HEK293 (cell line): ENCODE data around the gene CREBL2.

ENCODE experiments used
- GLI2 ChIP-seq: fragments of 450-650 bp; formaldehyde crosslinking; IDR thresholded peaks from 2 replicates; pipeline ENCODE4; 2017; ENCODE audit warnings: missing biosample characterization, missing genetic modification characterization, low read depth, borderline replicate concordance
- GLI4 ChIP-seq: fragments of 450-650 bp; formaldehyde crosslinking; IDR thresholded peaks from 2 replicates; pipeline ENCODE4 v1.5.1; 2016; ENCODE audit warnings: missing biosample characterization, missing genetic modification characterization
- GLIS1 ChIP-seq: fragments of 450-650 bp; formaldehyde crosslinking; IDR thresholded peaks from 2 replicates; pipeline ENCODE4 v1.5.1; 2016; ENCODE audit warnings: missing biosample characterization, missing genetic modification characterization
- HOXC10 ChIP-seq: sonication (generic); formaldehyde crosslinking; IDR thresholded peaks from 2 replicates; pipeline ENCODE4 v1.8.1; 2023; ENCODE audit warnings: mild to moderate bottlenecking, missing genetic modification reagents
- IKZF3 ChIP-seq: fragments of 450-650 bp; IDR thresholded peaks from 2 replicates; pipeline ENCODE4 v1.5.0; 2018; ENCODE audit warnings: missing biosample characterization, mild to moderate bottlenecking, missing genetic modification characterization, moderate library complexity
- KLF8 ChIP-seq: fragments of 450-650 bp; formaldehyde crosslinking; IDR thresholded peaks from 2 replicates; pipeline ENCODE4 v1.5.1; 2016; ENCODE audit warnings: missing biosample characterization, missing genetic modification characterization
- PBX3 ChIP-seq: sonication (generic); formaldehyde crosslinking; IDR thresholded peaks from 2 replicates; pipeline ENCODE4 v1.8.1; 2022; ENCODE audit warnings: mild to moderate bottlenecking, moderate library complexity, missing genetic modification reagents
- SCRT1 ChIP-seq: fragments of 450-650 bp; formaldehyde crosslinking; IDR thresholded peaks from 2 replicates; pipeline ENCODE4 v1.5.1; 2016; ENCODE audit warnings: missing biosample characterization, missing genetic modification characterization, borderline replicate concordance
- SP7 ChIP-seq: fragments of 450-650 bp; formaldehyde crosslinking; IDR thresholded peaks from 2 replicates; pipeline ENCODE4 v1.5.1; 2016; ENCODE audit warnings: missing biosample characterization, missing genetic modification characterization
- TRIM28 ChIP-seq: IDR thresholded peaks from 2 replicates; pipeline ENCODE4 v1.6.1; 2011; ENCODE audit warnings: low read length, control low read depth, borderline replicate concordance
- WT1 ChIP-seq: fragments of 450-650 bp; formaldehyde crosslinking; IDR thresholded peaks from 2 replicates; pipeline ENCODE4 v1.5.1; 2016; ENCODE audit warnings: missing biosample characterization, missing genetic modification characterization
- ZBTB1 ChIP-seq: fragments of 450-650 bp; formaldehyde crosslinking; IDR thresholded peaks from 2 replicates; pipeline ENCODE4 v1.5.1; 2016; ENCODE audit warnings: missing biosample characterization, missing genetic modification characterization
- ZBTB26 ChIP-seq: fragments of 450-650 bp; formaldehyde crosslinking; optimal IDR thresholded peaks from 2 replicates; pipeline ENCODE3; 2016; ENCODE audit warnings: missing biosample characterization, mild to moderate bottlenecking, missing genetic modification characterization
- ZBTB48 ChIP-seq: fragments of 450-650 bp; formaldehyde crosslinking; IDR thresholded peaks from 2 replicates; pipeline ENCODE4 v1.5.1; 2016; ENCODE audit warnings: missing biosample characterization, missing genetic modification characterization
- ZBTB6 ChIP-seq: fragments of 450-650 bp; formaldehyde crosslinking; IDR thresholded peaks from 2 replicates; pipeline ENCODE4 v1.5.1; 2017; ENCODE audit warnings: missing biosample characterization, missing genetic modification characterization
- ZNF114 ChIP-seq: fragments of 450-650 bp; formaldehyde crosslinking; IDR thresholded peaks from 2 replicates; pipeline ENCODE4 v1.5.0; 2017; ENCODE audit warnings: missing biosample characterization, missing genetic modification characterization
- ZNF2 ChIP-seq: fragments of 450-650 bp; formaldehyde crosslinking; IDR thresholded peaks from 2 replicates; pipeline ENCODE4 v1.5.1; 2016; ENCODE audit warnings: missing biosample characterization, missing genetic modification characterization
- ZNF221 ChIP-seq: fragments of 450-650 bp; formaldehyde crosslinking; IDR thresholded peaks from 2 replicates; pipeline ENCODE4 v1.5.1; 2017; ENCODE audit warnings: missing biosample characterization, missing genetic modification characterization, borderline replicate concordance
- ZNF335 ChIP-seq: fragments of 450-650 bp; formaldehyde crosslinking; conservative IDR thresholded peaks from 2 replicates; pipeline ENCODE4 v1.5.1; 2016; ENCODE audit warnings: missing biosample characterization, missing genetic modification characterization
- ZNF350 ChIP-seq: fragments of 450-650 bp; formaldehyde crosslinking; IDR thresholded peaks from 2 replicates; pipeline ENCODE4 v1.5.0; 2017; ENCODE audit warnings: missing biosample characterization, mild to moderate bottlenecking, missing genetic modification characterization
- ZNF362 ChIP-seq: fragments of 450-650 bp; formaldehyde crosslinking; IDR thresholded peaks from 2 replicates; pipeline ENCODE4 v1.5.1; 2016; ENCODE audit warnings: missing biosample characterization, missing genetic modification characterization
- ZNF449 ChIP-seq: fragments of 450-650 bp; formaldehyde crosslinking; IDR thresholded peaks from 2 replicates; pipeline ENCODE4 v1.5.1; 2017; ENCODE audit warnings: missing biosample characterization, mild to moderate bottlenecking, missing genetic modification characterization, moderate library complexity
- ZNF501 ChIP-seq: fragments of 450-650 bp; formaldehyde crosslinking; IDR thresholded peaks from 2 replicates; pipeline ENCODE4 v1.5.1; 2016; ENCODE audit warnings: missing biosample characterization, missing genetic modification characterization
- ZNF518A ChIP-seq: fragments of 450-650 bp; formaldehyde crosslinking; conservative IDR thresholded peaks from 2 replicates; pipeline ENCODE4 v1.5.1; 2016; ENCODE audit warnings: low read depth, missing biosample characterization, missing genetic modification characterization
- ZNF521 ChIP-seq: fragments of 450-650 bp; formaldehyde crosslinking; IDR thresholded peaks from 2 replicates; pipeline ENCODE4 v1.5.1; 2017; ENCODE audit warnings: missing biosample characterization, mild to moderate bottlenecking, missing genetic modification characterization
- ZNF549 ChIP-seq: fragments of 450-650 bp; IDR thresholded peaks from 2 replicates; pipeline ENCODE4 v1.5.1; 2018; ENCODE audit warnings: missing biosample characterization, missing genetic modification characterization, mild to moderate bottlenecking, inconsistent platforms, moderate library complexity
- ZNF560 ChIP-seq: fragments of 450-650 bp; formaldehyde crosslinking; IDR thresholded peaks from 2 replicates; pipeline ENCODE4 v1.5.1; 2017; ENCODE audit warnings: missing biosample characterization, missing genetic modification characterization, borderline replicate concordance
- ZNF561 ChIP-seq: fragments of 450-650 bp; IDR thresholded peaks from 2 replicates; pipeline ENCODE4 v1.5.1; 2018; ENCODE audit warnings: missing biosample characterization, missing genetic modification characterization, borderline replicate concordance
- ZNF600 ChIP-seq: fragments of 450-650 bp; formaldehyde crosslinking; IDR thresholded peaks from 2 replicates; pipeline ENCODE4 v1.5.1; 2016; ENCODE audit warnings: missing biosample characterization, missing genetic modification characterization
- ZNF654 ChIP-seq: fragments of 450-650 bp; formaldehyde crosslinking; IDR thresholded peaks from 2 replicates; pipeline ENCODE4 v1.5.1; 2016; ENCODE audit warnings: low read depth, missing biosample characterization, missing genetic modification characterization
- ZNF701 ChIP-seq: fragments of 450-650 bp; formaldehyde crosslinking; IDR thresholded peaks from 2 replicates; pipeline ENCODE4 v1.5.1; 2016; ENCODE audit warnings: missing biosample characterization, missing genetic modification characterization
- ZNF76 ChIP-seq: fragments of 450-650 bp; formaldehyde crosslinking; IDR thresholded peaks from 2 replicates; pipeline ENCODE4; 2016; ENCODE audit warnings: low read depth, missing biosample characterization, missing genetic modification characterization, borderline replicate concordance

CREBL2 gene

GRCh38 chr12:12628013-12628412, 16.3 kb downstream of the CREBL2 start (continued):
- no peak for TF ChIP-seq ZNF518A (tag by site-specific recombination)
- no peak for TF ChIP-seq ZNF701 (tag by site-specific recombination)
- TF ChIP-seq SP7 (tag by site-specific recombination): peak; percentile 78
- no peak for TF ChIP-seq IKZF3 (tag by site-specific recombination)
- no peak for TF ChIP-seq HOXC10 (CRISPR knock-in tag)
- TF ChIP-seq ZNF560 (tag by site-specific recombination): no peak
- TF ChIP-seq ZNF335 (tag by site-specific recombination): no peak
- TF ChIP-seq GLIS1 (tag by site-specific recombination): no peak
- TF ChIP-seq ZNF221 (tag by site-specific recombination): no peak
- TF ChIP-seq TRIM28: no peak
- no peak for TF ChIP-seq PBX3 (CRISPR knock-in tag)
- no peak for TF ChIP-seq ZBTB48 (tag by site-specific recombination)
- TF ChIP-seq ZNF501 (tag by site-specific recombination): no peak
- TF ChIP-seq GLI2: no peak
- no peak for TF ChIP-seq GLI4 (tag by site-specific recombination)
- TF ChIP-seq ZNF350 (tag by site-specific recombination): no peak
- TF ChIP-seq ZNF362 (tag by site-specific recombination): peak; percentile 47; the same call in 1 of the 2 replicates
- TF ChIP-seq ZNF600 (tag by site-specific recombination): no peak
- no peak for TF ChIP-seq ZNF654 (tag by site-specific recombination)
- no peak for TF ChIP-seq ZNF114 (tag by site-specific recombination)
- TF ChIP-seq ZNF561 (tag by site-specific recombination): no peak
- no peak for TF ChIP-seq ZBTB1 (tag by site-specific recombination)
- TF ChIP-seq ZNF76 (tag by site-specific recombination): no peak
- no peak for TF ChIP-seq SCRT1 (tag by site-specific recombination)
- TF ChIP-seq ZNF549: no peak
- no peak for TF ChIP-seq ZBTB26 (tag by site-specific recombination)
- TF ChIP-seq ZBTB6 (tag by site-specific recombination): no peak
- TF ChIP-seq ZNF521: no peak
- no peak for TF ChIP-seq ZNF449 (tag by site-specific recombination)
- TF ChIP-seq WT1 (tag by site-specific recombination): no peak
- TF ChIP-seq ZNF2 (tag by site-specific recombination): no peak
- peak; percentile 54 for TF ChIP-seq KLF8
